ENCODE results near the gene MINDY3. TPM values are rescaled to one million over a fixed set of nuclear protein-coding genes. Genes with fewer than 3 reads are reported as not detected.

Gene MINDY3
- total and polyA plus RNA-seq, 10 donors: 16.1 to 35.0 (median 30.0) TPM

DNA sequence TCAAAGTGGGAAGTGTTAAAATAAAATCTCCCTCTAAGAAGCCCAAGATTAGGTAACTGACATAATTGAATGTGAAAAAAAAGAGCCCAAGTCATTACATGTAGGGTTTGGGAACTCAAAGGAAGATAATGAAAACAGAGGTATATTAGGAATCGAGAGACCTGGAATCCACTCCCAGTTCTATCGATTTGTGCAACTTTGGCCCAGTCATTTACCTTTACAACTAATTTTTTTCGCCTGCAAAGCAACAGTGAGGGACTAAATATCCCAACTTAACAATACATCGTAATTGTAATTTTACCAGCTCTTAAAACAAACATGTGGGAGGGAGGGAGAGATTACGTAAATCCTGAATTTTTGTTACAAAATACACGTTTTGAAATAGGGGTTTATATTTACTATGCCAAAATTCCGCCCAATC lies 1.4 kb downstream of the MINDY3 start:
- DNase-seq: no peak
- TF ChIP-seq CTCF (IDR thresholded peaks at IDR 0.05 in 8 of 11, conservative IDR thresholded peaks at IDR 0.05 in 3 of 11) (no peak), POLR2A (IDR thresholded peaks at IDR 0.05) (no peak), POLR2AphosphoS5 (IDR thresholded peaks at IDR 0.05) (no peak)
- Histone ChIP-seq H3K27me3 (replicated peaks in 1 of 7) (peaks cover 0 to under 1% (median 0%) of the 10 kb centered on the region in 7 donors), H3K4me1 (peaks cover 14 to 66% (median 33%) of the 10 kb centered on the region in 6 donors), H3K36me3 (peaks cover 0 to 8% (median 0%) of the 10 kb centered on the region in 6 donors), H3K27ac (peak overlapping the region in 1 of 8 donors; percentile 90), H3K4me3 (peak overlapping the region in 7 of 8 donors; percentile 75 to 99 (median 91)), H3K9me3 (no peaks in the 10 kb centered on the region)
- intact Hi-C loops (cut with DNase I; ENCODE audit: low total_unique reads): no loop called here
- WGBS, 5 donors: 60 to 85% (median 73%) methylated on average over 7 of the region's 7 CpGs

- H3K27me3 ChIP-seq (replicated peaks in 1 of 7): no peaks in the 10 kb centered on the region
- peaks cover 14 to 66% (median 33%) of the 10 kb centered on the region in 6 donors for H3K4me1 ChIP-seq
- WGBS, 5 donors: 69 to 92% (median 84%) methylated on average over 2 of the region's 2 CpGs
- no peak overlapping the region for H3K27ac ChIP-seq
- H3K36me3 ChIP-seq: peaks cover 0 to 14% (median under 1%) of the 10 kb centered on the region in 6 donors
- TF ChIP-seq POLR2A (IDR thresholded peaks at IDR 0.05) (no peak), POLR2AphosphoS5 (IDR thresholded peaks at IDR 0.05) (no peak), CTCF (IDR thresholded peaks at IDR 0.05 in 8 of 11, conservative IDR thresholded peaks at IDR 0.05 in 3 of 11) (no peak)
- no peak overlapping the region for H3K4me3 ChIP-seq
- no peak for DNase-seq
- H3K9me3 ChIP-seq: peaks cover 0 to 6% (median 0%) of the 10 kb centered on the region in 8 donors
- intact Hi-C loops (cut with DNase I; ENCODE audit: low total_unique reads): no loop called here
These were observed 3.2 kb downstream of the MINDY3 start for GRCh38 chr10:15857107-15857575.

DNA sequence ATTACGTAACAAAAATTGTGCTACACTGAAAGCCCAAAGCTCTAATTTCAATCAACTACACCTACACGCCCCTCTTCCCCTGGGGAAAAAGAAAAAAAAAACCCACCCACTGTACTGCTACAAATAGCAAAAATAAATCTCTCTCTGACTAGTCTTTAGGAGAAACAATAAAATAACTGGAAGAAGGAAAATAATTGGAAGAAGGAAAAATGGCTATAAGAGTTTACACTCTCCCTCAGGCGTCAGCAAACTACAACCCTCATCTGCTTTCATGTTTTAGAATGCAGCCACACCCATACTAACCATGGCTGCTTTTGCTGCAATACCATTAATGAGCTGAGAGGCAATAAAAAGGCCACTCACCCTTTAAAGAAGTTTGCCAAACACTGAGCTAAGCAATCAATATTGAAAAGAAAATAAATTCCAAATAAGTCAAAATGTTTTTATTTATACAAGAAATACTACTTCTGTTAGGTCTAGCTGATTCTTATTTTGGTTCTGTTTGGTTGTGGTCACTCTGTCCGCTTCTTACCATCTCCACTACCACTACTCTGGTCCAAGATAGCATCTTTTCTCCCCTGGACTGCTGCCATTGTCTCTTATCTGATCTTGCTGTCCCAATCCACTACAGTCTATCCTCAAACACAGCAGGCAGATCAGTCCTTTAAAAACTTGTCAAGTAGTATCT lies 3.8 kb downstream of the MINDY3 start:
- Histone ChIP-seq H3K4me3 (no peak overlapping the region), H3K4me1 (peaks cover 14 to 66% (median 33%) of the 10 kb centered on the region in 6 donors), H3K36me3 (peaks cover 0 to 21% (median under 1%) of the 10 kb centered on the region in 6 donors), H3K9me3 (peaks cover 0 to 13% (median 5%) of the 10 kb centered on the region in 8 donors), H3K27ac (no peak overlapping the region), H3K27me3 (replicated peaks in 1 of 7) (no peaks in the 10 kb centered on the region)
- DNase-seq: no peak
- intact Hi-C loops (cut with DNase I; ENCODE audit: low total_unique reads): no loop called here
- 89 to 97% (median 93%) methylated on average over 4 of the region's 4 CpGs for WGBS, 5 donors
- TF ChIP-seq CTCF (IDR thresholded peaks at IDR 0.05 in 8 of 11, conservative IDR thresholded peaks at IDR 0.05 in 3 of 11) (no peak), POLR2AphosphoS5 (IDR thresholded peaks at IDR 0.05) (no peak), POLR2A (IDR thresholded peaks at IDR 0.05) (no peak)

DNA sequence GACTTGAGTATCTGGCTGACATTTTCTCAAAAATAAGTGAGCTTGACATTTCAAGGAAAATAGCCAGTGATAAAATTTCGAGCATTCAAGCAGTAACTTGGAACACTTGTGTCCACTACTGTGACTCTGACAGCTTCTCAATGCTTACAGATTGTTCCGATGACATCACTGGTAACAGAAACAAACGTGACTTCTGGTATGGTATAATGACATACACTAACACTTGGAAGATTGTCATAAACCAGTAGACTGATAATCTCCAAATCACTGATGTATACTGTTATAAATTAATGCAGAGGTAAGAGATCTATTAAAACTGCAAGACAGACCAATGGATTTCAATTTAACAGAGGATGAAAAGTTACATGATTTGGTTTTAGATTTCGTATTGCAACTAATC lies 6.5 kb downstream of the MINDY3 start:
- 70 to 87% (median 76%) methylated on average over 4 of the region's 4 CpGs for WGBS, 5 donors
- peaks cover 0 to 33% (median 27%) of the 10 kb centered on the region in 8 donors for H3K9me3 ChIP-seq
- H3K27ac ChIP-seq: no peak overlapping the region
- H3K27me3 ChIP-seq (replicated peaks in 1 of 7): no peaks in the 10 kb centered on the region
- peaks cover 0 to 38% (median under 1%) of the 10 kb centered on the region in 6 donors for H3K36me3 ChIP-seq
- no peak overlapping the region for H3K4me3 ChIP-seq
- H3K4me1 ChIP-seq: peaks cover 7 to 54% (median 24%) of the 10 kb centered on the region in 6 donors
- intact Hi-C loops (cut with DNase I; ENCODE audit: low total_unique reads): no loop called here
- DNase-seq: no peak
- TF ChIP-seq POLR2AphosphoS5 (IDR thresholded peaks at IDR 0.05) (no peak), POLR2A (IDR thresholded peaks at IDR 0.05) (no peak), CTCF (IDR thresholded peaks at IDR 0.05 in 8 of 11, conservative IDR thresholded peaks at IDR 0.05 in 3 of 11) (no peak)

Measured in spleen (tissue), 11 donors.